B cell (primary cell): ENCODE data around the gene TRMT6. TPM values are rescaled to one million over a fixed set of nuclear protein-coding genes. Genes with fewer than 3 reads are reported as not detected.

Source experiments
- ATAC-seq: fragments of 200-7000 bp; cut with Tn5 transposase; one replicate; pipeline ENCODE4 v1.10.0; 2021; ENCODE audit warnings: low read depth, mild to moderate bottlenecking, moderate number of reproducible peaks, moderate library complexity
- CTCF ChIA-PET: fragments of 350-600 bp; sonication (Branson Sonifier 250); formaldehyde crosslinking; loops from one replicate; lab custom pipeline; 2021; ENCODE audit warnings: antibody characterized with exemption, inconsistent platforms; lab: Charles Lee
- POLR2A ChIA-PET: fragments of 350-600 bp; sonication (Branson Sonifier 250); formaldehyde crosslinking; loops from one replicate; lab custom pipeline; 2021; ENCODE audit warnings: antibody characterized with exemption; lab: Charles Lee
- DNase-seq: peaks from one replicate; pipeline ENCODE4 v3.0.0; 2013
- H2AFZ ChIP-seq: 2 replicates; pipeline ENCODE4 v1.6.1; 2012; ENCODE audit warnings: mild to moderate bottlenecking, low read depth, low read length; ENCODE audit not compliant: insufficient read depth, poor library complexity, severe bottlenecking
- H3K27ac ChIP-seq, 2 donors: 1 replicate in 1 of 2; 2 replicates in 1 of 2; pipeline ENCODE4 v1.5.1; 2012 to 2013; ENCODE audit warnings: low read length in 2 of 2, mild to moderate bottlenecking in 2 of 2, moderate library complexity in 1 of 2
- H3K27me3 ChIP-seq, 4 experiments: fragments of 200-600 bp in 1 of 4; sonication (generic) in 1 of 4; replicated peaks in 1 of 4; 1 replicate in 2 of 4; 2 replicates in 2 of 4; pipeline versions ENCODE4 v1.6.1 to v1.7.0; 2013 to 2016; ENCODE audit warnings: low read length in 3 of 4, mild to moderate bottlenecking in 2 of 4, mixed read lengths in 1 of 4, moderate library complexity in 1 of 4; ENCODE audit not compliant: insufficient read depth in 4 of 4, control insufficient read depth in 3 of 4; ENCODE audit errors: control extremely low read depth in 1 of 4
- H3K36me3 ChIP-seq, 2 experiments: replicated peaks in 1 of 2; 1 replicate in 1 of 2; 2 replicates in 1 of 2; pipeline versions ENCODE4 v1.6.1 to v1.7.1; 2013; ENCODE audit warnings: low read length in 1 of 2; ENCODE audit not compliant: insufficient read depth in 2 of 2, control insufficient read depth in 1 of 2; ENCODE audit errors: control extremely low read depth in 1 of 2, extremely low read depth in 1 of 2
- H3K4me1 ChIP-seq, 2 donors: fragments of 200-600 bp in 1 of 2; sonication (generic) in 1 of 2; 1 replicate in 1 of 2; 2 replicates in 1 of 2; pipeline versions ENCODE4 v1.5.1 to v1.6.1; 2013 to 2017; ENCODE audit warnings: low read length in 2 of 2; ENCODE audit not compliant: control insufficient read depth in 2 of 2, insufficient read depth in 2 of 2
- H3K4me2 ChIP-seq: replicated peaks from 2 replicates; pipeline ENCODE3; 2012; ENCODE audit warnings: mild to moderate bottlenecking, low read depth, low read length; ENCODE audit not compliant: poor library complexity, severe bottlenecking
- H3K4me3 ChIP-seq, 5 experiments: fragments of 200-600 bp in 1 of 5; sonication (generic) in 1 of 5; 1 replicate in 3 of 5; 2 replicates in 2 of 5; pipeline versions ENCODE4 v1.5.1 to v1.7.0; 2011 to 2016; ENCODE audit warnings: low read length in 4 of 5, mild to moderate bottlenecking in 4 of 5, low read depth in 2 of 5, control low read depth in 1 of 5, moderate library complexity in 1 of 5; ENCODE audit not compliant: insufficient read depth in 1 of 5; ENCODE audit errors: control extremely low read depth in 1 of 5, extremely low read depth in 1 of 5
- H3K79me2 ChIP-seq: fragments of 200-600 bp; sonication (generic); one replicate; pipeline ENCODE4 v1.6.0; 2016; ENCODE audit warnings: low read length; ENCODE audit not compliant: control insufficient read depth, insufficient read depth
- H3K9ac ChIP-seq: fragments of 200-600 bp; sonication (generic); 2 replicates; pipeline ENCODE4 v1.6.1; 2017; ENCODE audit warnings: mild to moderate bottlenecking, low read length, moderate library complexity
- H3K9me3 ChIP-seq, 3 donors: one replicate each; pipeline versions ENCODE4 v1.6.1 to v1.7.1; 2013; ENCODE audit warnings: low read length in 2 of 3; ENCODE audit not compliant: control insufficient read depth in 2 of 3, insufficient read depth in 1 of 3; ENCODE audit errors: control extremely low read depth in 1 of 3
- H4K20me1 ChIP-seq: 2 replicates; pipeline ENCODE4 v1.6.0; 2012; ENCODE audit warnings: mild to moderate bottlenecking, low read length; ENCODE audit not compliant: insufficient read depth, control insufficient read depth, poor library complexity, severe bottlenecking
- H3K27ac Mint-ChIP-seq: one replicate; pipeline ENCODE4 v1.8.0; 2021; ENCODE audit warnings: mixed read lengths
- H3K27me3 Mint-ChIP-seq: one replicate; pipeline ENCODE4 v1.8.0; 2021; ENCODE audit warnings: mixed read lengths
- H3K4me1 Mint-ChIP-seq: one replicate; pipeline ENCODE4 v1.8.0; 2021; ENCODE audit warnings: mixed read lengths
- H3K4me3 Mint-ChIP-seq: one replicate; pipeline ENCODE4 v1.8.0; 2021; ENCODE audit warnings: mixed read lengths
- H3K9me3 Mint-ChIP-seq: one replicate; pipeline ENCODE4 v1.8.0; 2022; ENCODE audit warnings: mixed read lengths; ENCODE audit not compliant: insufficient read depth
- CTCF ChIP-seq: fragments of 200-600 bp; IDR thresholded peaks from one replicate; pipeline ENCODE4 v1.8.0; 2022; ENCODE audit warnings: antibody characterized with exemption, mild to moderate bottlenecking
- EZH2 ChIP-seq: IDR thresholded peaks from 2 replicates; pipeline ENCODE4 v1.6.1; 2012; ENCODE audit warnings: borderline replicate concordance, low read depth, mild to moderate bottlenecking, moderate library complexity, low read length; ENCODE audit not compliant: insufficient read depth, poor library complexity, severe bottlenecking
- WGBS: methylation state at CpG from one replicate; pipeline ENCODE4 v1.1.5; 2013; ENCODE audit warnings: missing lambda C conversion rate; ENCODE audit not compliant: insufficient coverage; 5-methylcytosine and 5-hydroxymethylcytosine counted together
- intact Hi-C: fragments of 100-400 bp; cut with micrococcal nuclease; formaldehyde crosslinking; loops from one replicate; pipeline ENCODE4 v1.10.0; 2022
- polyA minus RNA-seq: library from RNA; depleted of rRNA, polyadenylated mRNA; stranded (reverse); fragments of >200 nt; gene quantifications from 2 replicates; pipeline ENCODE4 v1.2.3, GENCODE V29; 2012
- polyA plus RNA-seq: library from polyadenylated mRNA; depleted of rRNA; stranded (reverse); fragments of >200 nt; gene quantifications from 2 replicates; pipeline ENCODE4 v1.2.3, GENCODE V29; 2012
- total RNA-seq, 2 donors: library from RNA; stranded (reverse); fragments of 120-200 nt in 1 of 2; gene quantifications; 1 replicate in 1 of 2; 2 replicates in 1 of 2; pipeline versions ENCODE4 v1.2.3 to v1.2.4, GENCODE V29; 2013 to 2022

The TRMT6 gene
- total RNA-seq (14.2 and 18.2 TPM in 2 replicates), polyA plus RNA-seq (5.7 and 7.1 TPM in 2 replicates), polyA minus RNA-seq (3.3 and 5.2 TPM in 2 replicates)
- 15.7 TPM for total RNA-seq (2013)

GRCh38 chr20:5950271-5951031 is at the start of gene TRMT6, which contains the start of gene MCM8:
Gene TRMT6, minus strand, starts transcription at chr20:5950533. Its CDS starts 128 bp downstream, at chr20:5950405.
Gene MCM8, plus strand, starts transcription at chr20:5950652. Its CDS starts 1,364 bp downstream, at chr20:5952016.
- peaks cover 14 to 18% of the 10 kb centered on the region in 2 donors for H3K4me1 ChIP-seq
- peak within 1 kb of the TSS; percentile 74 to 90 for H3K27ac ChIP-seq
- peak within 1 kb of the TSS; percentile 83 for H2AFZ ChIP-seq
- H3K4me2 ChIP-seq: peak within 1 kb of the TSS; percentile 89
- POLR2A ChIA-PET: interaction anchor here (0.6 kb wide), 4 partner anchors 33 to 416 kb away, joined by 3 to 5 read pairs (median 3); no protein-coding TSS in a partner anchor
- intact Hi-C loops: loop anchor here (1.0 to 2.0 kb wide), 4 partner anchors 152 to 421 kb away; partner anchors contain the start of gene SHLD1
- peaks cover 10 to 36% of the 10 kb centered on the region in 2 experiments for H3K36me3 ChIP-seq
- Mint-ChIP-seq H3K27me3 (no peaks in the 10 kb centered on the region), H3K4me3 (peak within 1 kb of the TSS; percentile 94), H3K27ac (peak within 1 kb of the TSS; percentile 95), H3K9me3 (no peaks in the 10 kb centered on the region), H3K4me1 (peaks cover 21% of the 10 kb centered on the region)
- peak; percentile 98 for ATAC-seq
- WGBS: under 1% methylated on average over 56 of the region's 61 CpGs
- TF ChIP-seq EZH2: no peak
- H3K79me2 ChIP-seq: peaks cover 32% of the 10 kb centered on the region
- H3K27me3 ChIP-seq: no peaks in the 10 kb centered on the region
- H3K4me3 ChIP-seq: peak within 1 kb of the TSS; percentile 77 to 88 (median 85)
- peak within 1 kb of the TSS; percentile 79 for H3K9ac ChIP-seq
- no peaks in the 10 kb centered on the region for H3K9me3 ChIP-seq
- peak; percentile 98 for DNase-seq
- no peaks in the 10 kb centered on the region for H4K20me1 ChIP-seq
- CTCF ChIA-PET: interaction anchor here (0.5 kb wide), 1 partner anchor 58 kb away, joined by 3 read pairs; no protein-coding TSS in a partner anchor

GRCh38 chr20:5999783-6000182 is 49.5 kb upstream of the TRMT6 start:
- ATAC-seq (no peak), DNase-seq (no peak)
- Histone ChIP-seq H3K36me3 (no peaks in the 10 kb centered on the region), H4K20me1 (no peaks in the 10 kb centered on the region), H3K27me3 (no peaks in the 10 kb centered on the region), H3K9ac (no peak overlapping the region), H3K4me3 (no peak overlapping the region), H3K79me2 (no peaks in the 10 kb centered on the region), H3K9me3 (no peaks in the 10 kb centered on the region), H3K4me1 (peaks cover 4 to 10% of the 10 kb centered on the region in 2 donors), H3K4me2 (no peak overlapping the region), H3K27ac (no peak overlapping the region), H2AFZ (no peak overlapping the region)
- Mint-ChIP-seq H3K4me1 (peaks cover 14% of the 10 kb centered on the region), H3K27ac (no peak overlapping the region), H3K27me3 (no peaks in the 10 kb centered on the region), H3K4me3 (no peak overlapping the region), H3K9me3 (no peaks in the 10 kb centered on the region)
- intact Hi-C loops: loop anchor here (5.0 kb wide), 1 partner anchor 212 kb away; no protein-coding TSS in a partner anchor
- POLR2A ChIA-PET: no interaction called here
- TF ChIP-seq EZH2 (no peak), CTCF (no peak)
- CTCF ChIA-PET: no interaction called here
- WGBS: 92% methylated on average over 8 of the region's 9 CpGs
